ENCODE data around the gene PUS7.
A peak's percentile ranks its signal among the peaks of the same experiment; 100 is the strongest.
"Not testable (repeated sequence)": the region's sequence is repeated elsewhere in the genome, so short reads cannot be mapped to it uniquely, and the experiment has no call there.

The PUS7 gene

GRCh38 chr7:105444342-105444987 is 77.6 kb downstream of the PUS7 start:
- DNase-seq = no peak

- DNase-seq = not testable (repeated sequence)
Observed at GRCh38 chr7:105442214-105442613, 79.9 kb downstream of the PUS7 start.

GRCh38 chr7:105439174-105439893 is 82.7 kb downstream of the PUS7 start:
- DNase-seq = peak; percentile 20 to 55

DNA sequence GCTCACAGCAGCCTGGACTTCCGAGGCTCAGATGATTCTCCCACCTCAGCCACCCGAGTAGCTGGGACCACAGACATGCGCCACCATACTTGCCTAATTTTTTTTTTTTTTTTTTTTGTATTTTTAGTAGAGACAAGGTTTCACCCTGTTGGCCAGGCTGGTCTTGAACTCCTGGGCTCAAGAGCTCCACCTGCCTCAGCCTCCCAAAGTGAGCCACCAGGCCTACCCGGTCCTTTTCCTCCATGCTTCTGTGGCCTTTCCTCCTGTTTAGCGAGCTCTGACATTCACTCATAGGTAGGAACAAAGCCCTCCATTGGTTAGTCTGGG is 83.3 kb downstream of the PUS7 start:
- no peak for DNase-seq

GRCh38 chr7:105438254-105438653 is 83.8 kb downstream of the PUS7 start:
- no peak for DNase-seq

GRCh38 chr7:105437356-105437755 is 84.7 kb downstream of the PUS7 start:
- not testable (repeated sequence) for DNase-seq

DNA sequence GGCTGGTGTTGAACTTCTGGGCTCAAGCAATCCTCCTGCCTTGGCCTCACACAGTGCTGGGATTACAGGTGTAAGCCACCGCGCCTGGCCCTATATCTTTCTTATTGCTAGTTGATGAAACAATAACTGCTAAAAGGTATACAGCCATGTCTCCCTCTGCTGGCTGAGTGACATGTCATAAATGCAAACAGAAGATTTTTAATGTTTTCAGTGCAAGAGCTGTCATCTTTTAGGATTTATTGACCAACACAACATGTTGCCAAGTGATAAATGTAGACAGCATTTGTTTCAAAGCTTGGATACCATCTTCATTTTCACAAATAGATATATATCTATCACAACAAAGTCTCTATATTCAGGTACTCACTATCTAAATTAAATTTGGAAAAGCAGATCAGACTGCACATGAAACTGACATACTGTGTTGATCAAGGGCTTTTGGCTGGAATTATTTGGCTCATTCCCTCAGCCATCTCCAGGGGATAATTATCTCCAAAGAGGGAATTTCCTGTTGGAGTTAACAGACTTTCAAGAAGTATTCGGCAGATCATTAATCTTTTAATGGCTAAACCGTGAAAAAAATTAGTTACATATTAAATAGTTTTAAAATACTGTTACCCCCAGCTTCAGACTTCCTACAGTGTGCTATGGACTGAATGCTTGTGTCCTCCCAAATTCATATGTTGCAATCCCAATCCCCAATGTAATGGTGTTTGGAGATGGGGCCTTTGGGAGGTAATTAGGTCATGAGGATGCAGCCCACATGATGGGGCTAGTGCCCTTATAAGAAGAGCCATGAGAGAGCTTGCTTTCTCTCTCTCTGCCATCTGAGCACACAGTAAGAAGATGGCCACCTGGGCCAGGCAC is 92.1 kb downstream of the PUS7 start:
- peak; percentile 41 to 83 for DNase-seq

- no peak for DNase-seq
Observed at GRCh38 chr7:105426606-105427146, 95.4 kb downstream of the PUS7 start.

GRCh38 chr7:105423987-105424386 is 98.1 kb downstream of the PUS7 start:
- no peak for DNase-seq

- no peak for DNase-seq
Observed at GRCh38 chr7:105413887-105414437, 108.1 kb downstream of the PUS7 start.

- not testable (repeated sequence) for DNase-seq
Observed at GRCh38 chr7:105410774-105411173, 111.3 kb downstream of the PUS7 start.

DNA sequence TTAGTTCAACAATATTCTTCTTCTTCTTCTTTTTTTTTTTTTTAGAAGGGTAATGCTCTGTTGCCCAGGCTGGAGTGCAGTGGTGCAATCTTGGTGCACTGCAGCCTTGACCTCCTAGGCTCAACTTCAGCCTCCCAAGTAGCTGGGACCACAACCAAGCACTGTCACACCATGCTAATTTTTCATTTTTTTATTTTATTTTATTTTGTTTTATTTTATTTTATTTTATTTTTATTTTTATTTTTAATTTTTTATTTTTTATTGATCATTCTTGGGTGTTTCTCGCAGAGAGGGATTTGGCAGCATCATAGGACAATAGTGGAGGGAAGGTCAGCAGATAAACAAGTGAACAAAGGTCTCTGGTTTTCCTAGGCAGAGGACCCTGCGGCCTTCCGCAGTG is 112.3 kb downstream of the PUS7 start:
- DNase-seq = not testable (repeated sequence)

DNA sequence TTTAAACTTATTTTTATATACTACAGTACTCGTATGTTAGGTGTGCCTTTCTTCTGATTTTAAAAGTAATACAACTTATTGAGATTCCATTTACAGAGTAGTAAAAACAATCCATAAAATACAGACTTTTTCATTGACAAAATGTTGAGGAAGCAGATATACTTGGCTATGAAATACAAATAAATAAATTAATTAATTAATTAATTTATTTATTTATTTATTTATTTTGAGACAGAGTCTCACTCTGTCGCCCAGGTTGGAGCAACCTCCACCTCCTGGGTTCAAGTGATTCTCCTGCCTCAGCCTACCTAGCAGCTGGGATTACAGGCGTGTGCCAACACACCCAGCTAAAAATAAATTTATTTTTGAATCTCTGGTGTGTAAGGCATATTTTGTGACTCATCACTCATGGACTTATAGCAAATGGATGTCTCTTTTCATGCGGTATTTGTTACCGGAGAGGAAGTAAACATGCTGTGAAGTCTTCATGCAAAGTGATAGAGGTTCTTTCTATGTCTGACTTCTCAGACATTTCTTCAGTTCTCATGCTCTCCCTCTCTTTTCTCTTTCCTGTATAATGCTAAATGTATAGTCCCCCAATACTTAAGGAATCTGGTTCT is 113.2 kb downstream of the PUS7 start:
- DNase-seq = no peak
